Trophoblast cell (in vitro differentiated cells and primary cell): ENCODE results near the gene SLC12A3.
A peak's percentile ranks its signal among the peaks of the same experiment; 100 is the strongest.

Experiments used
- DNase-seq, 2 donors: peaks; one replicate each; pipeline ENCODE4 v3.0.0-alpha.2; 2016
- H2AFZ ChIP-seq: 2 replicates; pipeline ENCODE4 v1.6.1; 2013; ENCODE audit warnings: low read length, moderate library complexity, mild to moderate bottlenecking; ENCODE audit not compliant: insufficient read depth, poor library complexity
- H2AK5ac ChIP-seq: 2 replicates; pipeline ENCODE4 v1.6.1; 2013; ENCODE audit warnings: mild to moderate bottlenecking, low read length
- H2BK120ac ChIP-seq: 2 replicates; pipeline ENCODE4 v1.6.1; 2013; ENCODE audit warnings: low read length, mild to moderate bottlenecking, moderate library complexity; ENCODE audit not compliant: insufficient read depth, poor library complexity
- H2BK12ac ChIP-seq: 2 replicates; pipeline ENCODE4 v1.6.1; 2013; ENCODE audit warnings: mild to moderate bottlenecking, low read length, moderate library complexity
- H2BK5ac ChIP-seq: 2 replicates; pipeline ENCODE4 v1.6.1; 2013; ENCODE audit warnings: low read length, low read depth, moderate library complexity, mild to moderate bottlenecking; ENCODE audit not compliant: poor library complexity
- H3K14ac ChIP-seq: 2 replicates; pipeline ENCODE4 v1.6.1; 2013; ENCODE audit warnings: mild to moderate bottlenecking, low read length
- H3K18ac ChIP-seq: 2 replicates; pipeline ENCODE4 v1.6.1; 2013; ENCODE audit warnings: mild to moderate bottlenecking, low read length
- H3K23ac ChIP-seq: 2 replicates; pipeline ENCODE4 v1.6.1; 2013; ENCODE audit warnings: low read length
- H3K27ac ChIP-seq: 2 replicates; pipeline ENCODE4 v1.5.1; 2013; ENCODE audit warnings: low read depth, mild to moderate bottlenecking, inconsistent platforms, low read length, moderate library complexity
- H3K27me3 ChIP-seq: 2 replicates; pipeline ENCODE4 v1.6.1; 2013; ENCODE audit warnings: inconsistent platforms, mild to moderate bottlenecking, low read length, moderate library complexity; ENCODE audit not compliant: insufficient read depth
- H3K36me3 ChIP-seq, 2 experiments: 1 replicate in 1 of 2; 2 replicates in 1 of 2; pipeline ENCODE4 v1.6.1; 2013; ENCODE audit warnings: low read length in 2 of 2, mild to moderate bottlenecking in 2 of 2, moderate library complexity in 1 of 2; ENCODE audit not compliant: insufficient read depth in 2 of 2, control insufficient read depth in 1 of 2
- H3K4ac ChIP-seq: 2 replicates; pipeline ENCODE4 v1.6.1; 2013; ENCODE audit warnings: low read depth, mild to moderate bottlenecking, low read length, moderate library complexity
- H3K4me1 ChIP-seq, 2 experiments: 1 replicate in 1 of 2; 2 replicates in 1 of 2; pipeline ENCODE4 v1.6.1; 2013; ENCODE audit warnings: low read length in 2 of 2, mild to moderate bottlenecking in 2 of 2, moderate library complexity in 1 of 2; ENCODE audit not compliant: insufficient read depth in 2 of 2, control insufficient read depth in 1 of 2
- H3K4me2 ChIP-seq: 2 replicates; pipeline ENCODE4 v1.6.1; 2013; ENCODE audit warnings: inconsistent platforms, mild to moderate bottlenecking, low read length, moderate library complexity
- H3K4me3 ChIP-seq: 2 replicates; pipeline ENCODE4 v1.5.1; 2013; ENCODE audit warnings: mild to moderate bottlenecking, low read depth, low read length, inconsistent platforms
- H3K79me1 ChIP-seq: one replicate; pipeline ENCODE4 v1.6.1; 2013; ENCODE audit warnings: low read length
- H3K79me2 ChIP-seq: 2 replicates; pipeline ENCODE4 v1.6.1; 2013; ENCODE audit warnings: low read length, mild to moderate bottlenecking; ENCODE audit not compliant: control insufficient read depth, insufficient read depth, poor library complexity
- H3K9ac ChIP-seq: 2 replicates; pipeline ENCODE4 v1.6.1; 2013; ENCODE audit warnings: mild to moderate bottlenecking, low read length
- H3K9me3 ChIP-seq: 2 replicates; pipeline ENCODE4 v1.6.1; 2013; ENCODE audit warnings: low read depth, mild to moderate bottlenecking, control low read depth, inconsistent platforms, low read length; ENCODE audit not compliant: insufficient read depth
- H4K12ac ChIP-seq: 2 replicates; pipeline ENCODE4 v1.6.1; 2013; ENCODE audit warnings: low read depth, mild to moderate bottlenecking, low read length, moderate library complexity
- H4K8ac ChIP-seq: 2 replicates; pipeline ENCODE4 v1.6.1; 2013; ENCODE audit warnings: low read depth, mild to moderate bottlenecking, low read length, moderate library complexity
- H4K91ac ChIP-seq: one replicate; pipeline ENCODE4 v1.6.1; 2013; ENCODE audit warnings: low read depth, mild to moderate bottlenecking, low read length, moderate library complexity
- WGBS: extraction: QIAGEN DNeasy Blood & Tissue Kit; methylation state at CpG from one replicate; pipeline ENCODE4 v1.1.7; 2013; ENCODE audit warnings: missing lambda C conversion rate; ENCODE audit not compliant: insufficient read length, insufficient coverage; ENCODE audit errors: extremely low coverage; 5-methylcytosine and 5-hydroxymethylcytosine counted together

The SLC12A3 gene

GRCh38 chr16:56828647-56829046 lies 36.4 kb upstream of the SLC12A3 start:
- H3K14ac ChIP-seq: no peak overlapping the region
- peaks cover 0 to 3% of the 10 kb centered on the region in 2 experiments for H3K4me1 ChIP-seq
- H4K8ac ChIP-seq: no peak overlapping the region
- WGBS: no CpG with 5 or more reads among the region's 1 CpG
- H2BK5ac ChIP-seq: no peak overlapping the region
- no peak for DNase-seq
- no peak overlapping the region for H3K4me3 ChIP-seq
- no peaks in the 10 kb centered on the region for H3K79me2 ChIP-seq
- H3K4me2 ChIP-seq: no peak overlapping the region
- no peaks in the 10 kb centered on the region for H3K27me3 ChIP-seq
- H3K9ac ChIP-seq: no peak overlapping the region
- peaks cover 17 to 27% of the 10 kb centered on the region in 2 experiments for H3K36me3 ChIP-seq
- no peak overlapping the region for H3K18ac ChIP-seq
- H3K27ac ChIP-seq: no peak overlapping the region
- no peak overlapping the region for H2AFZ ChIP-seq
- H4K12ac ChIP-seq: no peak overlapping the region
- no peak overlapping the region for H2BK120ac ChIP-seq
- H2BK12ac ChIP-seq: no peak overlapping the region
- H2AK5ac ChIP-seq: no peak overlapping the region
- H3K23ac ChIP-seq: no peak overlapping the region
- no peaks in the 10 kb centered on the region for H3K79me1 ChIP-seq
- no peak overlapping the region for H3K4ac ChIP-seq
- no peak overlapping the region for H4K91ac ChIP-seq
- peaks cover under 1% of the 10 kb centered on the region for H3K9me3 ChIP-seq

- no peak overlapping the region for H4K91ac ChIP-seq
Measured at GRCh38 chr16:56830669-56831068, 34.3 kb upstream of the SLC12A3 start.

GRCh38 chr16:56832768-56833167 lies 32.2 kb upstream of the SLC12A3 start:
- Histone ChIP-seq H2BK12ac (no peak overlapping the region), H2AK5ac (no peak overlapping the region), H3K18ac (no peak overlapping the region), H3K23ac (no peak overlapping the region), H4K91ac (no peak overlapping the region), H3K36me3 (peaks cover 29 to 42% of the 10 kb centered on the region in 2 experiments), H2AFZ (no peak overlapping the region), H3K9me3 (no peaks in the 10 kb centered on the region), H3K4me2 (no peak overlapping the region), H3K4me3 (no peak overlapping the region), H3K14ac (no peak overlapping the region), H2BK5ac (no peak overlapping the region), H3K79me1 (no peaks in the 10 kb centered on the region), H3K79me2 (no peaks in the 10 kb centered on the region), H3K4ac (no peak overlapping the region), H3K9ac (no peak overlapping the region), H3K4me1 (peaks cover 0 to 3% of the 10 kb centered on the region in 2 experiments), H4K12ac (no peak overlapping the region), H2BK120ac (no peak overlapping the region), H4K8ac (no peak overlapping the region), H3K27ac (no peak overlapping the region), H3K27me3 (no peaks in the 10 kb centered on the region)
- DNase-seq: no peak

More at GRCh38 chr16:56830669-56831068, 34.3 kb upstream of the SLC12A3 start:
- Histone ChIP-seq H2BK12ac (no peak overlapping the region), H2AFZ (no peak overlapping the region), H3K4me1 (peaks cover 0 to 3% of the 10 kb centered on the region in 2 experiments), H2BK5ac (no peak overlapping the region), H3K4me3 (no peak overlapping the region), H3K9me3 (no peaks in the 10 kb centered on the region), H3K27ac (no peak overlapping the region), H3K18ac (no peak overlapping the region), H3K79me2 (no peaks in the 10 kb centered on the region), H3K36me3 (peaks cover 24 to 33% of the 10 kb centered on the region in 2 experiments), H3K4me2 (no peak overlapping the region), H3K9ac (peak overlapping the region; percentile 48), H3K14ac (no peak overlapping the region), H3K4ac (no peak overlapping the region), H3K23ac (no peak overlapping the region), H2AK5ac (no peak overlapping the region), H3K79me1 (no peaks in the 10 kb centered on the region), H3K27me3 (no peaks in the 10 kb centered on the region), H2BK120ac (no peak overlapping the region), H4K8ac (no peak overlapping the region), H4K12ac (no peak overlapping the region)
- peak in 1 of 2 donors; percentile 58 for DNase-seq
- WGBS: no CpG with 5 or more reads among the region's 2 CpGs

- Histone ChIP-seq H3K4me1 (peaks cover 0 to 3% of the 10 kb centered on the region in 2 experiments), H2AFZ (no peak overlapping the region), H3K4me3 (no peak overlapping the region), H2AK5ac (no peak overlapping the region), H3K79me2 (no peaks in the 10 kb centered on the region), H2BK5ac (no peak overlapping the region), H3K18ac (no peak overlapping the region), H4K8ac (no peak overlapping the region), H3K9me3 (no peaks in the 10 kb centered on the region), H3K9ac (no peak overlapping the region), H3K14ac (no peak overlapping the region), H2BK12ac (no peak overlapping the region), H4K91ac (no peak overlapping the region), H2BK120ac (no peak overlapping the region), H4K12ac (no peak overlapping the region), H3K36me3 (peaks cover 29 to 45% of the 10 kb centered on the region in 2 experiments), H3K23ac (no peak overlapping the region), H3K79me1 (no peaks in the 10 kb centered on the region), H3K4me2 (no peak overlapping the region), H3K27me3 (no peaks in the 10 kb centered on the region), H3K4ac (no peak overlapping the region), H3K27ac (no peak overlapping the region)
- WGBS: no CpG with 5 or more reads among the region's 9 CpGs
- no peak for DNase-seq
Measured at GRCh38 chr16:56833243-56833970, 31.6 kb upstream of the SLC12A3 start.
